Right cardiac atrium (tissue), 5 donors: ENCODE results near the gene PKIG. TPM values are rescaled to one million over a fixed set of nuclear protein-coding genes. Genes with fewer than 3 reads are reported as not detected.

ENCODE experiments used
- ATAC-seq, 2 donors: fragments of 200-7000 bp; cut with Tn5 transposase; one replicate each; pipeline versions ENCODE4 v1.8.0 to v1.9.1; 2020; ENCODE audit warnings: moderate library complexity in 2 of 2, mild to moderate bottlenecking in 1 of 2
- DNase-seq, 3 donors: peaks; one replicate each; pipeline ENCODE4 v3.0.0-alpha.2; 2020
- H3K27ac ChIP-seq: one replicate; pipeline ENCODE4 v1.5.1; 2013; ENCODE audit warnings: mild to moderate bottlenecking, low read length, control low read depth, moderate library complexity
- H3K27me3 ChIP-seq: one replicate; pipeline ENCODE4 v1.6.1; 2013; ENCODE audit not compliant: control insufficient read depth, insufficient read depth
- H3K4me1 ChIP-seq: one replicate; pipeline ENCODE4 v1.6.1; 2013; ENCODE audit warnings: low read length; ENCODE audit not compliant: control insufficient read depth, insufficient read depth
- H3K4me3 ChIP-seq: one replicate; pipeline ENCODE4 v1.5.1; 2013; ENCODE audit warnings: low read length, control low read depth
- H3K9me3 ChIP-seq: one replicate; pipeline ENCODE4 v1.6.1; 2013; ENCODE audit warnings: low read length; ENCODE audit not compliant: control insufficient read depth
- WGBS: extraction: QIAGEN DNeasy Blood & Tissue Kit; methylation state at CpG from one replicate; pipeline ENCODE4 v1.1.7; 2013; 5-methylcytosine and 5-hydroxymethylcytosine counted together
- intact Hi-C, 4 donors: fragments of 100-400 bp; cut with DNase I; formaldehyde crosslinking; loops; one replicate each; pipeline versions ENCODE4 v1.11.0 to v1.14.0; 2022 to 2023
- polyA plus RNA-seq: library from polyadenylated mRNA; stranded (reverse); fragments of 200-250 nt; gene quantifications from one replicate; pipeline ENCODE4 v1.2.3, GENCODE V29; 2013
- total RNA-seq, 4 donors: library from RNA; stranded (reverse); fragmentation: NEBNext Ultra II Directional; extraction: Animal tissue kit (Norgen Biotek cat#: 25700); gene quantifications; one replicate each; pipeline ENCODE4 v1.2.1, GENCODE V29; 2021
- donor health status: healthy with polysubstance abuse.
- donor health status: DM: no; HTN: yes; CAD: no.
- donor health status: DM: no; HTN: no; CAD: no.
- donor health status: DM: no; HTN: yes; CAD: no; lungs with severe emphysema.
- donor health status: DM: yes; HTN: yes; CAD: no.

Gene PKIG
- total and polyA plus RNA-seq, 5 donors: 212 to 334 (median 235) TPM

- no peaks in the 10 kb centered on the region for H3K27me3 ChIP-seq
- H3K27ac ChIP-seq: no peak overlapping the region
- WGBS: 48% methylated on average over 14 of the region's 14 CpGs
- DNase-seq: peak; percentile 46 to 81 (median 80)
- no peaks in the 10 kb centered on the region for H3K9me3 ChIP-seq
- no peak for ATAC-seq
- H3K4me3 ChIP-seq: no peak overlapping the region
- H3K4me1 ChIP-seq: peaks cover 14% of the 10 kb centered on the region
- intact Hi-C loops: loop anchor here (5.0 to 10.0 kb wide), 3 partner anchors 81 to 404 kb away; partner anchors contain the start of gene OSER1 (in 1 of the 4)
These were observed 35.9 kb downstream of the PKIG start for GRCh38 chr20:44618318-44618731.

- intact Hi-C loops: loop anchor here (5.0 to 10.0 kb wide), 3 partner anchors 82 to 404 kb away; partner anchors contain the start of gene OSER1 (in 1 of the 4)
- no peak overlapping the region for H3K27ac ChIP-seq
- H3K4me3 ChIP-seq: no peak overlapping the region
- WGBS: 92% methylated on average over 7 of the region's 7 CpGs
- DNase-seq: peak in 1 of 3 donors; percentile 21
- no peak for ATAC-seq
- peaks cover 14% of the 10 kb centered on the region for H3K4me1 ChIP-seq
- H3K9me3 ChIP-seq: no peaks in the 10 kb centered on the region
- H3K27me3 ChIP-seq: no peaks in the 10 kb centered on the region
These were observed 36.9 kb downstream of the PKIG start for GRCh38 chr20:44619294-44619693.

GRCh38 chr20:44620030-44620429 is 37.7 kb downstream of the PKIG start:
- Histone ChIP-seq H3K27ac (no peak overlapping the region), H3K9me3 (no peaks in the 10 kb centered on the region), H3K27me3 (no peaks in the 10 kb centered on the region), H3K4me3 (no peak overlapping the region), H3K4me1 (peaks cover 13% of the 10 kb centered on the region)
- intact Hi-C loops: no loop called here
- WGBS: 96% methylated on average over 5 of the region's 5 CpGs
- ATAC-seq: no peak
- peak in 1 of 3 donors; percentile 11 for DNase-seq

- Histone ChIP-seq H3K4me3 (no peak overlapping the region), H3K27me3 (no peaks in the 10 kb centered on the region), H3K27ac (no peak overlapping the region), H3K9me3 (no peaks in the 10 kb centered on the region), H3K4me1 (peaks cover 5% of the 10 kb centered on the region)
- WGBS: 94% methylated on average over 5 of the region's 5 CpGs
- intact Hi-C loops: no loop called here
- ATAC-seq: no peak
- DNase-seq: peak in 1 of 3 donors; percentile 42
These were observed 38.9 kb downstream of the PKIG start for GRCh38 chr20:44621325-44621724.

- Histone ChIP-seq H3K27me3 (no peaks in the 10 kb centered on the region), H3K27ac (no peak overlapping the region), H3K9me3 (no peaks in the 10 kb centered on the region), H3K4me3 (no peak overlapping the region), H3K4me1 (peaks cover 5% of the 10 kb centered on the region)
- 97% methylated on average over 8 of the region's 8 CpGs for WGBS
- ATAC-seq (no peak), DNase-seq (peak in 1 of 3 donors; percentile 48)
- intact Hi-C loops: no loop called here
These were observed 39.6 kb downstream of the PKIG start for GRCh38 chr20:44621939-44622338.

GRCh38 chr20:44622501-44623270 is 40.3 kb downstream of the PKIG start:
- peaks cover 5% of the 10 kb centered on the region for H3K4me1 ChIP-seq
- WGBS: 90% methylated on average over 19 of the region's 19 CpGs
- intact Hi-C loops: no loop called here
- peak in 1 of 3 donors; percentile 35 for DNase-seq
- no peaks in the 10 kb centered on the region for H3K9me3 ChIP-seq
- no peaks in the 10 kb centered on the region for H3K27me3 ChIP-seq
- no peak for ATAC-seq
- no peak overlapping the region for H3K27ac ChIP-seq
- H3K4me3 ChIP-seq: no peak overlapping the region

GRCh38 chr20:44624152-44624551 is 41.8 kb downstream of the PKIG start:
- WGBS: 99% methylated on average over 4 of the region's 4 CpGs
- H3K4me3 ChIP-seq: no peak overlapping the region
- no peak for ATAC-seq
- no peaks in the 10 kb centered on the region for H3K27me3 ChIP-seq
- H3K4me1 ChIP-seq: no peaks in the 10 kb centered on the region
- no peak overlapping the region for H3K27ac ChIP-seq
- no peaks in the 10 kb centered on the region for H3K9me3 ChIP-seq
- peak in 1 of 3 donors; percentile 33 for DNase-seq
- intact Hi-C loops: no loop called here

- Histone ChIP-seq H3K27ac (no peak overlapping the region), H3K4me3 (no peak overlapping the region), H3K9me3 (no peaks in the 10 kb centered on the region), H3K27me3 (no peaks in the 10 kb centered on the region), H3K4me1 (peaks cover 5% of the 10 kb centered on the region)
- DNase-seq: no peak
- intact Hi-C loops: no loop called here
- 96% methylated on average over 6 of the region's 6 CpGs for WGBS
- ATAC-seq: no peak
These were observed 42.4 kb downstream of the PKIG start for GRCh38 chr20:44624743-44625271.

GRCh38 chr20:44625361-44625760 is 43.0 kb downstream of the PKIG start:
- 96% methylated on average over 8 of the region's 8 CpGs for WGBS
- Histone ChIP-seq H3K27ac (no peak overlapping the region), H3K9me3 (no peaks in the 10 kb centered on the region), H3K4me3 (no peak overlapping the region), H3K27me3 (no peaks in the 10 kb centered on the region), H3K4me1 (peaks cover 5% of the 10 kb centered on the region)
- intact Hi-C loops: no loop called here
- DNase-seq: peak in 1 of 3 donors; percentile 32
- ATAC-seq: no peak

- WGBS: 96% methylated on average over 7 of the region's 7 CpGs
- peaks cover 5% of the 10 kb centered on the region for H3K4me1 ChIP-seq
- DNase-seq (no peak), ATAC-seq (no peak)
- H3K27ac ChIP-seq: no peak overlapping the region
- no peak overlapping the region for H3K4me3 ChIP-seq
- no peaks in the 10 kb centered on the region for H3K9me3 ChIP-seq
- intact Hi-C loops: no loop called here
- no peaks in the 10 kb centered on the region for H3K27me3 ChIP-seq
These were observed 43.9 kb downstream of the PKIG start for GRCh38 chr20:44626278-44626677.

GRCh38 chr20:44627364-44628010 is 45.1 kb downstream of the PKIG start:
- H3K4me3 ChIP-seq: no peak overlapping the region
- ATAC-seq (no peak), DNase-seq (no peak)
- no peaks in the 10 kb centered on the region for H3K27me3 ChIP-seq
- H3K27ac ChIP-seq: no peak overlapping the region
- H3K9me3 ChIP-seq: no peaks in the 10 kb centered on the region
- peaks cover 5% of the 10 kb centered on the region for H3K4me1 ChIP-seq
- intact Hi-C loops: no loop called here
- 88% methylated on average over 13 of the region's 13 CpGs for WGBS
